GM19463 (cell line): ENCODE data around the gene RPL39L.
"Not testable (repeated sequence)": the region's sequence is repeated elsewhere in the genome, so short reads cannot be mapped to it uniquely, and the experiment has no call there.

ENCODE experiments used
- ATAC-seq: cut with Tn5 transposase; IDR thresholded peaks from one replicate; pipeline ENCODE4 v1.9.1; 2021; ENCODE audit warnings: mild to moderate bottlenecking, moderate library complexity; ENCODE audit not compliant: unreplicated experiment

The RPL39L gene

DNA sequence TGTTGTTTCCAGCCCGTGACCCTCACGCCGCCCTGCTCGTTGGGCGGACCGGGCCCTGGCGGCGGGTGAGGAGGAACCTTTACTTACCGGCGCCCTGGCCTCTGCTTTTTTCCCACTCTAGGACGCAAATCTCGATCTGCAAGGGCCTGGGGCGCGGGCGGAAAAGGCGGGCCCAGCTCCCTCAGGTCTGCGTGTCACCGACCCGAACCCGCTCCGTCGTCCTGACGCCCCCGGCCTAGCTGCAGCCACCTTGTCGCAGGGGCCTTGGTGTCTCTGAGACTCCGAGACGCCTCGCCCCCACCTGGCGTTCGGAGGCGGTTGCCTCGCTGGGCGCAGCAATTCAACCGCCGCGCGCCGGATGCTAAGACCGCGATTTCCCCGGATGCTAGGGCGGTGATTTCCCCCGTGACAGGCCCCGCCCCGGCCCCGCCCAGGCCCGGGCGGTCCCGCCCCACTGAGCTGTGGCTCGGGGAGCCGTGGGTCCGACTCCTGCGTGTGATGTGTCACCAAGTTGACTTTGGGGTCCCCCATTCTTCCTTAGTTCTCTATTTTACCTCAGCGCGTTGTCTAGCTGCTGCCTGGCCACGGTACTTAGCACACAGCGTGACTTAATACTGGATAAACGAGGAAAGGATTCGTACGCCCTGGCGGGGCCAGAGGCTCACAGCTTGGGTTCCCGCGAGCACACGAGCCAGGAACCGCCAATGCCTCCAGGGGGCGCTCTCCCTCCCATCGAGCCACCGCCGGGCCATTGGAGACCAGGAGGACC is at the start of gene RPL39L:
Gene RPL39L, minus strand, starts transcription at position 371 of the 769 bp plus-strand sequence. CDS start 18,196 bp downstream, outside the sequence.
- ATAC-seq, result peak; percentile 97

DNA sequence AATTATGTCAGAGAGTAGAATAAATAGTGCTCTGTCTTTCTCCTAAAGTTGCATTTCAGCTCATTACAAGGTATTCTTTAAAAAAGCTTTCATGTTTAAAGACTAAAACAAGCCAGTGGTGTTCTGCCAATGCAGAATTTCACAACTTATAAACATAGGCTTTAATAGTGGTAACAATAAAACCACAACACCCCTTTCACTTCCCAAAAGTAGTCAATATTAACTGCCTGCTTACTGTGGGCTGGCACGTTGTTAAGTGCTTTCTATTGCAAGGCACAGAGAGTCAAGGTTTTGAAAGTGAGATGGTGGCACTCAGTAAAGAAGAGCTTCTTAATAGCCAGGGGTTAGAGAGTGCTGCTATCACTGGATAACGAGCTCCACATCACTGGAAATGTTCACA is 49.6 kb upstream of the RPL39L start:
- ATAC-seq, result no peak

DNA sequence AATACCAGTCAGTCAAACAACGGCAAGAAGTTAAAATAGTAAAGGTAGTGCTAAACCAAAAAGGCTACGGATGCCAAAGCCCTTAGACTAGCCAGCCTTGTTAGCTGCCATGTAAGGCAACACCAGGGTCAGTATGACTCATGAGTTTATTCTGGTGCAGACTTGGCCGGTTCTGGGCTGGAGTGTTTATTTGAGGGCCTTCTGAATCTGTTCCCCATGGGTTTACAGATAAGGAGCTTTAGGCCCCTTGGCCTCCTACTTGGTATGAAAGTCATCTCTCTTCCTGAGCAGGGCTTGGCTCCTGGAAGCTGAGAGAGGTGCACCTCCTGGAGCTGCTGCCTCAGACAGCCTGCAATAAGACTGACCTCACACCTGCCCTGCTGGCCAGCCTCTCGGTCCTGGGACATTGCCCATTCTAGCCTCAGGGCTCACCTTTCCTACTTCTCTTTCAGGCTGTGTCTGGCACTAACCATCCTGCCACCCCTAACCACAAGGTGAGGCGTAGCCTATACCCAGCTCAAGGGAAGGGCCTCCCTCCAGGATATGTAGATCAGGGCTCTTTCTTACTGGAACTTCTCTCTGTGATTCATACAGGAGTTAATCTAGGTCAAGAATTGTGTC is 47.6 kb upstream of the RPL39L start:
- peak; percentile 53 for ATAC-seq

DNA sequence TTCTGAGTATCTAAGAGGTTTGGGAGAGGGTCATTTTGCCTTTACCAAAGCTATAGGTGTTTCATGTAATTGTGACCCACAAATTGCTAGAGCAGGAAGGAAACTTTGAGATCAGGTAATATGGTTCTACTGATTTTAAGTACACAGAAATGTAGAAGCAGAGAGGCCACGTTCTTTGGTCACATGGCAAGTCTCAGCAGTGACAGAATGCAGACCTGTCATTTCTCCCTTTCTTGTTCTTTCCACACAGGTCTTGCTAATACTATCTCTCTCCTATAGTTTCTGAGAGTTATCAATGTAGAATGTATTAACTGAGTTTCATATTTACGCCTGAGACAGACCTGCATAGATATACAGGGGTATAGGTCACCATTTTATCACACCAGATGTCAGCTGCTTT is 47.1 kb upstream of the RPL39L start:
- peak; percentile 31 for ATAC-seq

DNA sequence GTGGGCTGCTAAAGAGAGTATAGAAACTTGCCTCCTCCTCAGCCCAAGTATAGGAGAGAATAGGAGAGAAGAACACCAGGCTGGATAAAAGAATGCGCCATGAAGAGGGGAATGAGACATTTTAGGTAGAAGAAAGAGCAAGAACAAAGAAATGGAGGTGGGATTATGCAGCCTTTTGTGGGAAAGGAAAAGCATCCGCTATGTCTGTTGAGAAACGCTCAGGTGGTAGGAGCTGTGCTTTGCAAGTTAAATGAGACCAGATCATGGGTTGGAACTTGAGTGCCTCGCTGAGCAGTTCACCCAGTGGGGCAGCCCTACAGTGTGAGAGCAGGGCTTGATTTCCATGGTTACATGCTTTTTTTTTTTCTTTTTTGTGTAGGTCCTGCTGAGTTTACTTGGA is 46.5 kb upstream of the RPL39L start:
- ATAC-seq, result no peak

DNA sequence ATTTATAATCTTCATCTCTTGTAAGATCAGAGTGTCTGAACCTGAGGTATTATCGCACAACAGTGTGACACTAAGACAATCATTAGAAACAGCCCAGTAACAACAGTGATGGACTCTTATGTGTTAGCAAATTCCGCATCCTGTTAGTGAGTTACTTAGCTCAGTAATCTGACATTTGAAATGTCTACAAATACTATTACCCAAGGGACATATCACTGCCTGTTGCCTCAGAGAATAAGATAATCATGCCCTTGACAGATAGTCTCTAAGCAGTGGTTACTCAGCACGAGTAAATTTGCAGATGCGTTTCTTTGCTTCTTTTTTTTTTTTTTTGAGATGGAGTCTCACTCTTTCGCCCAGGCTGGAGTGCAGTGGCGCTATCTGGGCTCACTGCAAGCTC is 44.6 kb upstream of the RPL39L start:
- ATAC-seq, result no peak

DNA sequence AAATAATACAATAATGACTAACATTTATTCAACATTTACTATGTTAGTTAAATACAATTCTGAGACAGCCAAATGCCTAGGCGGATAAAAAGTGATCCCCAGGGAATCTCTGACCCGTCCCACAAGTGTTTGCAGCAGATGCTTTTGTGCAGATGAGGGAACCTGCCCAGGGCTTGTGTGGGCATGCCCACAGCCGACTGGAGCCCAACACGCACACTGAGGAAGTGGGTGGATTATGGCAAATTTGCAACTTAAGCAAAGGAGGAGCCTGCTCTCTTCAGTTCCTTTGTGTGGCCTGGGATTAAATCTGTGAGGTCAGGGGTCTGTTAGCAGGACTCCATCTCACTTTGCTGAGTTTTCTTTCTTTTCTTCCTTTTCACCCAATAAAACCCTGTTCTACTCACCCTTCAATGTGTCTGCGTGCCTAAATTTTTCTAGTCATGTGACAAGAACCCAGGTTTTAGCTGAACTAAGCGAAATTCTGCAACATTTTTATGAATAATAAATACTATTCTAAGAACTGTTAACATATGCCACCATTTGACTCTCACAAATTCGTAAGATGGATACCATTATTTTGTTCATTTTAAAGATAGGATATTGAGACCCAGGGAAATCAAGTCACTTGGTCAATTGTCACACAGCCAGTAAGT is 44.0 kb upstream of the RPL39L start:
- peak; percentile 57 for ATAC-seq

DNA sequence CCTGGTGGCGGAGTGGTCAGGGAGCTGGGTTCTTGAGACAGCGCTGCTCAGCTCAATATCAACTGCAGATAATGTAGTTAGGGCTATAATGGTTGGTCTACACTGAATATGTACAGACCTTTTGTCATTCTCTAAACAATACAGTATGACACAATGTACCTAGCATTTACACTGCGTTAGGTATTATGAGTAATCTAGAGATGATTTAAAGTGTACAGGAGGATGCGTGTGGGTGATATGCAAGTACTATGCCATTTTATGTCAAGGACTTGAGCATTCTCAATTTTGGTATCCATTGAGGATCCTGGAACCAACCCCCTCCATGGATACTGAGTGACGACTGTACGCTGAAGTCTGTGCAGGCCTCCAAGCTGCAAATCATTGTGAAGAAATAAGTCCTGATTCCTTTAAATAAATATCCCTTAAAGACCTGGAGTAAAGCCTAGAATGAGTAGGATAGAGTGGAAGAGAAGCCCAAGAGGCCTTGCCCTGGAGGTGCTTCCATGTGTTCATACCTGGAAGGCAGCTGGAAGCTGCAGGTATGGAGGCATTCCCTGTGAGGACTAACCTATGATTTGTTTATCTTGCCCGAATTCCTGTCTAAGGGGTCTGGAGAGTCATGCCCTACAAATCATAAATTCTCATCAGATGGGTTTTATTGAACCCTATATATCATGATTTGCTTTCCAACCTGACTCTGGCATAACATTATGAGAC is 42.3 kb upstream of the RPL39L start:
- ATAC-seq, result no peak

DNA sequence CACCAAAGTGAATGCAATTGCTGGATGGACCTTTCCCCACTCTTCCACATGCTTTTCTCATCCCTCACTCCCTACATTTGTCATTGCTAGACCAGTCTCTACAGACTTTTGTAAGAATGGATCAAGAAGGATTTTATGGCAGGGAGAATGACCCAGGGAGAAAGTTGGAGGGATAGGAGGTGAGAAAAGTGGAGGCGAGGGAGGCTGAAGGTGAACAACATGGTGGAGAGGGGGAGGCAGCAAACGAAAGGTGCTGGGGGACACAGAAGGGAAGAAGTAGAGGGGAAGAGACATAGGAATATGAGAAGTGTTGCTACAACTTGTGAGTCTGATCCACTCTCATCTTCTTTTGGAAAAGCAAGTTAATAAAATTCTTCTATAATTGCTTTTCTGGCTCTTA is 33.6 kb upstream of the RPL39L start:
- ATAC-seq, result no peak

DNA sequence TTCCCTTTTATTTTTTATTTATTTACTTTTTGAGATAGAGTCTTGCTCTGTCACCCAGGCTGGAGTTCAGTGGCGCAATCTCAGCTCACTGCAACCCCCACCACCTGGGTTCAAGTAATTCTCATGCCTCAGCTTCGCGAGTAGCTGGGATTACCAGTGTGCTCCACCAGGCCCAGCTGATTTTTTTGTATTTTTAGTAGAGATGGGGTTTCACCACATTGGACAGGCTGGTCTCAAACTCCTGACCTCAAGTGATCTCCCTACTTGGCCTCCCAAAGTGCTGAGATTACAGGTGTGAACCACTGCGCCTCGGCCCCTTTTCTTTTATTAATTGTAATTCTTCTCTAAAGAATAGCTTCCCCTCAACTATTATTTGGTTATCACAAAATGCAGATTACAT is 31.6 kb upstream of the RPL39L start:
- not testable (repeated sequence) for ATAC-seq

DNA sequence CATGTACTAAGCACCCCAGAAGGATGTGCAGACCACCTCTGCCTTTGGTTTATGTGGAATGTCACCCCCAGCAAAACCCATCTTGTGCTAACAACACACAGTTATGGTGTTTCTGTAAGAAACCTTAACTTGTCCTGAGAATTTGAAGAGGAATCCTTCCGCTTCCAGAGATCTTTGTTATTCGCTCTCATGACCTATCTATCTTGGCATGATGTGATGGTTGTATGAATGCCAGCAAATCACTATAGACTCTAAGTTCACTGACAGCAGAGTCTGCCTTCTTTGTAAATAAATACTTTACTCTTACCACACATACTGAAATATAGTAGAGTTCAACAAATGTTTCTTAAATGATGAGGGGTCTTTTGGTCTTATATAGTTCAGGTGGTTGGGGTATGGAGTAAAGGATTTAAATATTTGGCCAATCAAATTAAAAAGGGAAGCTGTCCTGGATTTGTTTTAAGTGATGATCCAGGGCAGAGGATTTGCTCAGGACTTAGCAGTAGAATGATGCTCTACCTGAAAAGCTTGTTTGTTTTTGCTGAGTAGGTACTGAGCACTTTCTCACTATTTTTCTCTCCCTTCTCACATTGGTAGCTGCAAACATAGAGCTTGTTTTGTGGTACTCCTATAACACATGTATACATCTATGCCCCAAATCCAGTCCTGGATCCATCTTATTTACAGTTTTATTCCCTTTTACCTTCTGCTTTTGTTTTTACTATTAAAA is 30.1 kb upstream of the RPL39L start:
- no peak for ATAC-seq

DNA sequence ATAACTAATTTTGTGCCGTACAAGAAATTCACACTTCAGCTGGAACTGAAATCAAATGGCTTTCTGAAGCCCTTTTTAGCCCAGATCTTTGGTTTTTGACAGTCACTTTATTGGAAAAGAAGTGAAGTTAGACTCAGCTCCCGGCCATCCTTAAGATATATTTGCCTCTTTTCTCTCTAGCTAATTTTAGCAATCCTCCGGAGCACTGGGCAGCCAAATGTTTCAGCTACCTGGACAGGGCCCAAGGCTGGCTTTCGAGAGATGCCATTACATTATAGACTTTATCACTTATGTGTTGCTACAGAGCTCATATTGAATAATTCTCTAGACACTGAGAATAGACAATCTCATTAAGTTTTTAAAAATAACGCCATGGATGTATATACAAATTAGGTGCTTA is 28.5 kb upstream of the RPL39L start:
- ATAC-seq, result no peak

DNA sequence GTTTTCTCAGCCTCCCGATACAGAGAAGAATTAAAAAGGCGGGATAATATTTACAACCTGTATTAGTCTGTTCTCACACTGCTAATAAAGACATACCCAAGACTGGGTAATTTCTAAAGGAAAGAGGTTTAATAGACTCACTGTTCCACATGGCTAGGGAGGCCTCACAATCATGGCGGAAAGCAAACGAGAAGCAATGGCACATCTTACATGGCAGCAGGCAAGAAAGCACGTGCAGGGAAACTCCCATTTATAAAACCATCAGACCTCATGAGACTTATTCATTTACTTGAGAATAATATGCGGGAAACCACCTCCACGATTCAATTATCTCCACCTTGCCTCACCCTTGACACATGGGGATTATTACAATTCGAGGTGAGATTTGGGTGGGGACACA is 27.5 kb upstream of the RPL39L start:
- ATAC-seq, result no peak

DNA sequence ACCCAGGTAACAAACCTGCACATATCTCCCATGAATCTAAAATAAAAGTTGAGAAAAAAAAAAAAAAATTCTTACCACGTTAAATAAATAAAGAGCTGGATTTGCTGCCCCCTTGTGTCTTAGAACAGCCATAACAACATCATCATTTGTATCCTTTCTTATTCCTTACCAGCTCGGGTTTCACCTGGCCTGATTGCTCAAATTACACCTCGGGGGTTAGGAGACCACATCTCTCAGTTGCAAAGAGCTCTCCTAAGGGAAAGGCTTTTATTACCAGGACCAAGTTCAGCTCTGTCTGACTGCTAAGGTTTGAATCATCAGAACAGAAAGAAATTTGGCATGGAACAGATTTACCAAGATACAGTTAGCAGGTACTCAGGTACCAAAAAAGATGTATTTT is 25.8 kb upstream of the RPL39L start:
- no peak for ATAC-seq

DNA sequence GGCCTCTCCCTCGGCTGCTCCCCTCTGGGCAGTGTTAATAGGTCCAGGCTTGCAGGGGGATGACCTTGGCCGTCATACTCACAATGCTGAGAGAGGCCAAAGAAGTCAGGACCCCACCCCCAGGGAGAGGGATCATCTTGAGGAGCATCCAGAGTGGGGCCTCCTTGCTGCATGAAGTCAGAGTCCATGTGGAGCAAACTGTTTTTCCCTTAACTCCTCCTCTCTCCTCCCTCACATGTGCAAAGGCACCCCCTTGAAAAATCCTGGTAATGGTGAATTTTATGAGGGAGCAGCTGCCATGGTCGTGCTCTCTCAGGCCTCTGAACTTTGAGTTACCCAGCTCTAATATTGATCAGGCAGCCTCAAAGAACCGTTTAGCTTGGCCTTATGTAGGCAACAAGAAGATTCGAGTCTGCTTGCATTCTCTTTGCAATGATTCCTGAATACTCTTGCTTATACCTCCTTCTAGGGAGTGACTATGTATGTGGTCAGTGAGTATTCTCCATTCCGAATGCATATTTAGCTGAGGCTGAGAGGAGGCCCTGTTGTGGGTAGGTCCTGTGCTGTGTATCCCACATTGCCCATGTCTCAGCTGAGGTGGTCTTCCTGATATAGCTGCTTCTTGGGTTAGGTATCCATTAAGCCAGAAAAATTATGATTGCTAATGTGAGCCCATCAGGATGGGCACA is 23.1 kb upstream of the RPL39L start:
- no peak for ATAC-seq

DNA sequence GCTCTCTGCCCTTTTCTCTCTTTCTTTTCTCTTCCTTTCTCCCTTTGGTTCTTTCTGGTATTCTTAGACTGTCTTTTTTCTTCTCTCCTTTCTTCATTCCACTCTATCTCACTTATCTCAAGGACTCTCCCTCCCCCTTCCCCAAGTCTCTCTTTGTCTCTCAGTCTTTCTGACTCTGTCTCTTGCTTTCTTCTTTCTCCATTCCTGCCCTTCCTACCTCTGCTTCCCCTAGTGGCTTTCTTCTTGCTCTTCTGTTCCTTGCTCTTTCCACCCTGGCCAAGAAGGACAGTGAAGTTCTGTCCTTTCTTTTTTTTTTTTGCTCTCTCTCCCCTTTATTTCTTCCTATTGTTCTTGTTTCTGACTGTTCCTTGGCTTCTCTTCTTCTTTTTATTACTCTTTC is 22.3 kb upstream of the RPL39L start:
- ATAC-seq, result no peak

DNA sequence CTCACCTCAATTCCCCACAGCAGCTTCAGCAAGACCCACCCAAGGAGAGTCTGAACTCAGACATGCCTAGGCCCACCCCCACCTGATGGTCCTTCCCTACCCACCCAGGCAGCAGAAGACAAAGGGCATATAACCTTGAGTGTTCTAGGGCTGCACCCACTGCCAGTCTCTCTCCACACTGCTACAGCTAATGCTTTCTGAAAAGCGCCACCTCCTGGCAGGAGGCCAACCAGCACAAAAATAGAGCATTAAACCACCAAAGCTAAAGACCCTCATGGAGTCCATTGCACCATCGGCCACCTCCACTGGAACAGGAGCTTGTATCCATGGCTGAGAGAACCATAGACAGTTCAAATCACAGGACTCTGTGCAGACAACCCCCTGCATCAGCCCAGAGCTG is 11.3 kb upstream of the RPL39L start:
- no peak for ATAC-seq

DNA sequence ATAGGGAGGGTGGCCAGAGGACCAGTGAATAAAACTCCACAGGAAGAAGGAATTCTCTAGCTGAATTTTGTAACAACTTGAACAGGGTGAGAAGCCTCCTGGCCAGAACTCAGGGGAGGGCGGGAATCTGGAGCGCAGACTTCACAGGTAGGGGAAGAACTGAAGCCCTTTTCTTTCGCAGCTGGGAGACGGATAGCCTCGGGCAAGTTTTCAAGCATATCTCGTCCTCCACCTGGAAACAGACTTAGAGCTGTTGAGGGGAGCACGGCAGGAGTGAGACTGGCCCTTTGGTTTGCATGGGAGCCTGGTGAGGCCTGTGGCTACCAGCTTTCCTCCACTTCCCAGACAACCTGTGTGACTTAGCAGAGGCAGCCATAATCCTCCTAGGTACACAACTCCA is 10.9 kb upstream of the RPL39L start:
- no peak for ATAC-seq

DNA sequence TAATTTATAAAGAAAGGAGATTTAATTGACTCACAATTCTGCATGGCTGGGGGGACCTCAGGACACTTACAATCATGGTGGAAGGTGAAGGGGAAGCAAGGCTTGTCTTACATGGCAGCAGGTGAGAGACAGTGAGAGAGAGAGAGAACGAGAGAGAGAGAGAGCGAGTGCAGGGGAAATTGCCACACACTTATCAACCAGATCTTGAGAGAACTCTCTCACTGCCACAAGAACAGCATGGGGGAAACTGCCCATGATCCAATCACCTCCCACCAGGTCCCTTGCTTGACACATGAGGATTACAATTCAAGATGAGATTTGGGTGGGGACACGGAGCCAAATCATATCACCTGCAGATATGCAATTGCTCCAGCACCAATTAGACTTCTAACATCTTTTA is 7.1 kb upstream of the RPL39L start:
- no peak for ATAC-seq

DNA sequence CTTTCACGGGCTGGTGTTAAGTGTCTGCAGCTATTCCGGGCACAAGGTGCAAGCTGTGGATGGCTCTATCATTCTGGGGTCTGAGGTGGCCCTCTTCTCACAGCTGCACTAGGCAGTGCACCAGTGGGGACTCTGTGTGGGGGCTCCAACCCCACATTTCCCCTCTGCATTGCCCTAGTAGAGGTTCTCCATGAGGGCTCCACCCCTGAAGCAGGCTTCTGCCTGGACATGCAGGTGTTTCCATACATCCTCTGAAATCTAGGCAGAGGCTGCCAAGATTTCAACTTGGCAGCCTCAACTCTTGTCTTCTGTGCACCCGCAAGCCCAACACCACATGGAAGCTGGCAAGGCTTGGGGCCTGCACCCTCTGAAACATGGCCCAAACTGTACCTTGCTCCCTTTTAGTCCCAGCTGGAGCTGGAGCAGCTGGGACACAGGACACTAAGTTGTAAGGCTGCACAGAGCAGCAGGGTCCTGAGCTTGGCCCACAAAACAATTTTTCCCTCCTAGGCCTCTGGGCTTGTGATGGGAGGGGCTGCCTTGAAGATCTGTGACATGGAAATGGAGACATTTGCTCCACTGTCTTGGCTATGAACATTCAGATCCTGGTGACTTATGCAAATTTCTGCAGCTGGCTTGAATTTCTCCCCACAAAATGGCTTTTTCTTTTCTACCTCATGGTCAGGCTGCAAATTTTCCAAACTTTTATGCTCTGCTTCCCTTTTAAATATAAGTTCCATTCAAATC is 6.0 kb upstream of the RPL39L start:
- ATAC-seq, result no peak
